A673 (cell line): ENCODE measurements around the gene ANKRD12. TPM values are rescaled to one million over a fixed set of nuclear protein-coding genes. Genes with fewer than 3 reads are reported as not detected.
A peak's percentile ranks its signal among the peaks of the same experiment; 100 is the strongest.

Experiments
- BruUV-seq: library from RNA; stranded (reverse); fragments of 400-500 nt; replicated peaks from 2 replicates; lab custom pipeline; 2021; lab: Mats Ljungman, UMichigan
- CTCF ChIA-PET: fragments of 300-600 bp; sonication (Branson Sonifier 250); formaldehyde crosslinking; loops from one replicate; lab custom pipeline; 2022; ENCODE audit warnings: antibody characterized with exemption; lab: Charles Lee
- POLR2A ChIA-PET: fragments of 300-600 bp; sonication (Branson Sonifier 250); formaldehyde crosslinking; loops from one replicate; lab custom pipeline; 2022; ENCODE audit warnings: antibody characterized with exemption; ENCODE audit not compliant: low non-redundant PET; lab: Charles Lee
- DNase-seq: peaks from one replicate; pipeline ENCODE4 v3.0.0-alpha.2; 2015; ENCODE audit warnings: low spot score
- H3K27ac ChIP-seq: fragments of 200-600 bp; sonication (generic); 2 replicates; pipeline ENCODE4 v1.5.1; 2016; ENCODE audit warnings: mixed run types, low read depth, mild to moderate bottlenecking, mixed read lengths, antibody characterized with exemption, low read length; ENCODE audit not compliant: poor library complexity, severe bottlenecking
- H3K27me3 ChIP-seq: fragments of 200-600 bp; sonication (generic); replicated peaks from 2 replicates; pipeline ENCODE4 v1.6.1; 2017; ENCODE audit warnings: mixed run types, low read depth, mild to moderate bottlenecking, mixed read lengths, antibody characterized with exemption, low read length; ENCODE audit not compliant: insufficient read depth, poor library complexity
- H3K36me3 ChIP-seq: fragments of 200-600 bp; sonication (generic); 2 replicates; pipeline ENCODE4 v1.6.1; 2016; ENCODE audit warnings: mixed run types, mild to moderate bottlenecking, mixed read lengths, antibody characterized with exemption, low read length; ENCODE audit not compliant: insufficient read depth, poor library complexity, severe bottlenecking
- H3K4me1 ChIP-seq: fragments of 200-600 bp; sonication (generic); 2 replicates; pipeline ENCODE4 v1.6.1; 2017; ENCODE audit warnings: mixed run types, mild to moderate bottlenecking, mixed read lengths, antibody characterized with exemption, low read length; ENCODE audit not compliant: insufficient read depth, poor library complexity, severe bottlenecking
- H3K4me3 ChIP-seq: fragments of 200-600 bp; sonication (generic); 2 replicates; pipeline ENCODE4 v1.5.1; 2016; ENCODE audit warnings: low read depth, mixed run types, mild to moderate bottlenecking, mixed read lengths, low read length; ENCODE audit not compliant: poor library complexity, severe bottlenecking
- H3K9me3 ChIP-seq: fragments of 200-600 bp; sonication (generic); 2 replicates; pipeline ENCODE4 v1.6.1; 2016; ENCODE audit warnings: mixed run types, low read depth, mild to moderate bottlenecking, mixed read lengths, antibody characterized with exemption, low read length; ENCODE audit not compliant: poor library complexity, severe bottlenecking
- EZH2 ChIP-seq: fragments of 200-600 bp; sonication (generic); IDR thresholded peaks from 2 replicates; pipeline ENCODE4 v1.6.1; 2017; ENCODE audit warnings: borderline replicate concordance, low read depth, mild to moderate bottlenecking, mixed read lengths, antibody characterized with exemption, low read length; ENCODE audit not compliant: poor library complexity, severe bottlenecking
- intact Hi-C: fragments of 100-400 bp; cut with micrococcal nuclease; formaldehyde crosslinking; loops from one replicate; pipeline ENCODE4 v1.10.0; 2022; ENCODE audit not compliant: unreplicated experiment
- total RNA-seq: library from RNA; stranded (reverse); gene quantifications from 2 replicates; pipeline ENCODE4 v1.2.3, GENCODE V29; 2021
- TF ChIP-seq, protein P1 (sequence below): fragments of 300-800, 200-600 bp; sonication (generic); conservative IDR thresholded peaks from 2 replicates; pipeline ENCODE4 v1.5.1; 2017; ENCODE audit warnings: low read depth, mild to moderate bottlenecking, antibody characterized with exemption, low read length, moderate library complexity, mixed read lengths

Gene ANKRD12
- total RNA-seq, 1 experiment from 2014 or later: 24.2 TPM

DNA sequence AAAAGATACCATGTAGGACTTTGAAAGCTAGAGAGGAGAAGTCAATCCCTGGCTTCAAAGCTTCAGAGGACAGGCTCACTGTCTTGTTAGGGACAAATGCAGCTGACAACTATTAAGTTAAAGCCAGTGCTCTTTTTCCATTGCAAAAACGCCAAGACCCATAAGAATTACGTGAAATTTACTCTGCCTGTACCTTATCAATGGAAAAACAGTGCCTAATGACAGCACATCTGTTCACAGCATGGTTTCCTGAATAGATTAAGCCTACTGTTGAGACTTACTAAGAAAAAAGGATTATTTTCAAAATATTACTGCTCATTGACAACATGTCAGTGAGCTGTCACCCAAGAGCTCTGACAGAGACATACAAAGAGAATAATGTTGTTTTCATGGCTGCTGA lies 52.9 kb downstream of the ANKRD12 start:
- intact Hi-C loops: no loop called here
- DNase-seq: peak; percentile 24
- TF ChIP-seq EZH2: no peak
- TF ChIP-seq, protein P1, sequence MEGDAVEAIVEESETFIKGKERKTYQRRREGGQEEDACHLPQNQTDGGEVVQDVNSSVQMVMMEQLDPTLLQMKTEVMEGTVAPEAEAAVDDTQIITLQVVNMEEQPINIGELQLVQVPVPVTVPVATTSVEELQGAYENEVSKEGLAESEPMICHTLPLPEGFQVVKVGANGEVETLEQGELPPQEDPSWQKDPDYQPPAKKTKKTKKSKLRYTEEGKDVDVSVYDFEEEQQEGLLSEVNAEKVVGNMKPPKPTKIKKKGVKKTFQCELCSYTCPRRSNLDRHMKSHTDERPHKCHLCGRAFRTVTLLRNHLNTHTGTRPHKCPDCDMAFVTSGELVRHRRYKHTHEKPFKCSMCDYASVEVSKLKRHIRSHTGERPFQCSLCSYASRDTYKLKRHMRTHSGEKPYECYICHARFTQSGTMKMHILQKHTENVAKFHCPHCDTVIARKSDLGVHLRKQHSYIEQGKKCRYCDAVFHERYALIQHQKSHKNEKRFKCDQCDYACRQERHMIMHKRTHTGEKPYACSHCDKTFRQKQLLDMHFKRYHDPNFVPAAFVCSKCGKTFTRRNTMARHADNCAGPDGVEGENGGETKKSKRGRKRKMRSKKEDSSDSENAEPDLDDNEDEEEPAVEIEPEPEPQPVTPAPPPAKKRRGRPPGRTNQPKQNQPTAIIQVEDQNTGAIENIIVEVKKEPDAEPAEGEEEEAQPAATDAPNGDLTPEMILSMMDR: no peak
- no peak overlapping the region for H3K4me3 ChIP-seq
- H3K27ac ChIP-seq: no peak overlapping the region
- ChIA-PET CTCF (no interaction called here), POLR2A (no interaction called here)
- H3K27me3 ChIP-seq: no peaks in the 10 kb centered on the region
- no peaks in the 10 kb centered on the region for H3K36me3 ChIP-seq
- H3K4me1 ChIP-seq: peaks cover 8% of the 10 kb centered on the region
- no peaks in the 10 kb centered on the region for H3K9me3 ChIP-seq
- BruUV-seq: no TSS peak

DNA sequence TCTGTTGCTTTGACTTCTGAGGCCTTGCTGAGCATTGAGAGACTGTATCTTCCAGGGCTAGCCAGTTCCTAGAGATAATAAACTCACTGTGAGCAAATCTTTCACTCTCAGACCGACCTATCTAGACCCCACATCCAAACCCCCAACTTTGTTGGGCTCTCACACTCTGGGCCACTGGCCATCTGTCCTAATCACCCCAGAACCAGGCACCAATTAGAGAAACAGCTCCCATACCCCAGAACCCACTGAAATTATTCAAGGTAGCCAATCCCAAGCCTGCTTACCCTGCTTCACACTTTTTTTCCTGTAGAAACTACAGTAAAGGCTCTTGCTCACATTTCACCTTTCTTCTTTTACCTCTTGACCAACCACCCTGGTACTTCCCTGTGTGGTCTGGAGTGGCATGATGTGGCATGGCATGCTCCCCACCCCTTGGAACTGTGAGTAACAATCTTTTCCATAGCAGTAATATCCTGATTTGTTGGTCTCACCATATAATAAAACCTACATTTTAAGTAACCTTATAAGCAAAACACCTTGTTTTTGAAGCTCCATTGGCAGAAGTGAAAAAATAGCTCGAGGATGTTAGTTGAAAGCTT lies 55.2 kb downstream of the ANKRD12 start:
- no peaks in the 10 kb centered on the region for H3K27me3 ChIP-seq
- no TSS peak for BruUV-seq
- no peak overlapping the region for H3K4me3 ChIP-seq
- no peak overlapping the region for H3K27ac ChIP-seq
- peaks cover 8% of the 10 kb centered on the region for H3K4me1 ChIP-seq
- ChIA-PET CTCF (no interaction called here), POLR2A (no interaction called here)
- intact Hi-C loops: no loop called here
- H3K36me3 ChIP-seq: no peaks in the 10 kb centered on the region
- H3K9me3 ChIP-seq: no peaks in the 10 kb centered on the region
- DNase-seq: no peak
- TF ChIP-seq, protein P1: no peak
- TF ChIP-seq EZH2: no peak

DNA sequence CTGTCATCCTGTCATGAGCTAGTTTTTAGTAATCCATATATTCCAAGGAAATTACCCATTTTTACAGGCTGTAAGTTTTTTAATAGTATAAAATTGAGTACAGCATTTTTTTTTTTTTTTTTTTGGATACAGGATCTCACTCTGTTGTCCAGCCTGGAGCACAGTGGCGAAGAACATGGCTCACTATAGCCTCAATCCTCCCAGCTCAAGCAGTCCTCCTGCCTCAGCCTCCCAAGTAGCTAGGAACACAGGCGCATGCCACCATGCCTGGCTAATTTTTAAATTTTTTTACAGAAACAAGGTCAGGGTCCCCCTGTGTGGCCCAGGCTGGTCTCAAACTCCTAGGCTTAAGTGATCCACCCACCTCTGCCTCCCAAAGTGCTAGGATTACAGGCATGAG lies 56.5 kb downstream of the ANKRD12 start:
- no peaks in the 10 kb centered on the region for H3K27me3 ChIP-seq
- H3K4me1 ChIP-seq: peaks cover 8% of the 10 kb centered on the region
- no peak overlapping the region for H3K27ac ChIP-seq
- intact Hi-C loops: no loop called here
- no peaks in the 10 kb centered on the region for H3K36me3 ChIP-seq
- POLR2A ChIA-PET: interaction anchor here (0.6 kb wide), 1 partner anchor 82 kb away, joined by 3 read pairs; no protein-coding TSS in a partner anchor
- no peak for DNase-seq
- no peaks in the 10 kb centered on the region for H3K9me3 ChIP-seq
- TF ChIP-seq EZH2: no peak
- TF ChIP-seq, protein P1: no peak
- CTCF ChIA-PET: interaction anchor here (0.6 kb wide), 1 partner anchor 41 kb away, joined by 7 read pairs; no protein-coding TSS in a partner anchor
- BruUV-seq: no TSS peak
- no peak overlapping the region for H3K4me3 ChIP-seq
